Activated naive CD8-positive, alpha-beta T cell (primary cell): ENCODE results near the gene IL13.
"Not testable (repeated sequence)": the region's sequence is repeated elsewhere in the genome, so short reads cannot be mapped to it uniquely, and the experiment has no call there.

Experiments used
- H3K27ac Mint-ChIP-seq: one replicate; pipeline ENCODE4 v1.8.0; 2021; ENCODE audit warnings: mixed read lengths
- H3K27me3 Mint-ChIP-seq: one replicate; pipeline ENCODE4 v1.8.0; 2021; ENCODE audit warnings: mixed read lengths
- H3K36me3 Mint-ChIP-seq: one replicate; pipeline ENCODE4 v1.8.0; 2021; ENCODE audit warnings: mixed read lengths
- H3K4me1 Mint-ChIP-seq: one replicate; pipeline ENCODE4 v1.8.0; 2021; ENCODE audit warnings: low read depth, mixed read lengths
- H3K4me3 Mint-ChIP-seq: one replicate; pipeline ENCODE4 v1.8.0; 2021; ENCODE audit warnings: mild to moderate bottlenecking, mixed read lengths
- H3K9me3 Mint-ChIP-seq: one replicate; pipeline ENCODE4 v1.8.0; 2021; ENCODE audit warnings: low read depth, mixed read lengths

Gene IL13

DNA sequence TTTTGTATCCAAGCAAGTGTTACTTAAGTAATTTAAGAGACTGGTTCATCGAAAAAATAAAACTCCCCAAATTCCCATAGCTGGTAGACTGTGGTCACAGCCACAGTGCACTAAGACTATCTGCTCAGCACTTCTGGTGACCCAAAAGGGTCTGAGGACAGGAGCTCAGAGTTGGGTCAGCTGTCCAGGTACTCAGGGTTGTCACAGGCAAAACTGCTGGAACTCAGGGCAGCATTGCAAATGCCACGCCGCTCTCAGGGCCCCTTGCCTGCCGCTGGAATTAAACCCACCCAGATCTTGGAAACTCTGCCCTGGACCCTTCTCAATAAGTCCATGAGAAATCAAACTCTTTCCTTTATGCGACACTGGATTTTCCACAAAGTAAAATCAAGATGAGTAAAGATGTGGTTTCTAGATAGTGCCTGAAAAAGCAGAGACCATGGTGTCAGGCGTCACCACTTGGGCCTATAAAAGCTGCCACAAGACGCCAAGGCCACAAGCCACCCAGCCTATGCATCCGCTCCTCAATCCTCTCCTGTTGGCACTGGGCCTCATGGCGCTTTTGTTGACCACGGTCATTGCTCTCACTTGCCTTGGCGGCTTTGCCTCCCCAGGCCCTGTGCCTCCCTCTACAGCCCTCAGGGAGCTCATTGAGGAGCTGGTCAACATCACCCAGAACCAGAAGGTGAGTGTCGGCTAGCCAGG lies at the start of gene IL13:
TSS of gene IL13 (plus strand) at position 498 of the 705 bp plus-strand sequence. CDS start at position 512, 14 bp downstream.
- Mint-ChIP-seq H3K27me3 (peaks cover 19% of the 10 kb centered on the region), H3K4me1 (peaks cover 15% of the 10 kb centered on the region), H3K27ac (no peak within 1 kb of the TSS), H3K4me3 (peak within 1 kb of the TSS; percentile 69), H3K9me3 (no peaks in the 10 kb centered on the region), H3K36me3 (no peaks in the 10 kb centered on the region)

DNA sequence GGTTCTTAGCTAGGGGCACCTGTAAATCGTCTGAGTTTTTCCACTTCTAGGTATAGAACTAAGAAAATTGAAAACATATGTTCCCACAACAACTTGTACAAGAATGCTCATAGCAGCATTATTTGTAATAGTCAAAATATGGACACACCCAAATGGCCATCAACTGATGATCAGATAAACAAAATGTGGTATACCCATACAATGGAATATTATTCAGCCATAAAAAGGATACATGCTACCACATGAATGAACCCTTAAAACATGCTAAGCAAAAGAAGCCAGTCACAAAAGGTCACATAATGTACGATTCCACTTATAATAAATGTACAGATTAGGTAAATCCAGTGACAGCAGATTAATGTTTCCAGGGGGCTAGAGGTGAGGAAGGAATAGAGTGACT lies 46.0 kb upstream of the IL13 start:
- no peaks in the 10 kb centered on the region for H3K27me3 Mint-ChIP-seq
- H3K27ac Mint-ChIP-seq: no peak overlapping the region
- H3K4me3 Mint-ChIP-seq: no peak overlapping the region
- H3K9me3 Mint-ChIP-seq: no peaks in the 10 kb centered on the region
- no peaks in the 10 kb centered on the region for H3K4me1 Mint-ChIP-seq
- H3K36me3 Mint-ChIP-seq: peaks cover 20% of the 10 kb centered on the region

DNA sequence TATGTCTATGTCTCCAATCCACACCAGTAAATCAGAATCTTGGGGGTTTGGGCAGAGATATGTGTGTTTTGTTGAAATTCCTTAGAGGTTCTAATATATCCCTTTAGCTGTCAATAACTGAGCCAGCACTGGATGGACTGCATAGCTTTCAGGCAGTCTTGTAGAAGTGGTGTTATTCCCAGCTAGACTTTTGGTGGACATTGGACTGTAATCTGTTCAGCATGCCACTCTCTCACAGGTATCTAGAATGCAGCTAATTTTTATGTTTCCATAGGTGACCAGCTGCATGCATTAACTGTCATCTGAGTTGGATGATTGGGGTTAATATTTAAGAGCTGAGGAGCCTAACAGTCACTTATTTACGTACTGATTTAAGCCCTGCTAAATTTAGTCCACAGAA lies 45.1 kb upstream of the IL13 start:
- H3K36me3 Mint-ChIP-seq: peaks cover 23% of the 10 kb centered on the region

DNA sequence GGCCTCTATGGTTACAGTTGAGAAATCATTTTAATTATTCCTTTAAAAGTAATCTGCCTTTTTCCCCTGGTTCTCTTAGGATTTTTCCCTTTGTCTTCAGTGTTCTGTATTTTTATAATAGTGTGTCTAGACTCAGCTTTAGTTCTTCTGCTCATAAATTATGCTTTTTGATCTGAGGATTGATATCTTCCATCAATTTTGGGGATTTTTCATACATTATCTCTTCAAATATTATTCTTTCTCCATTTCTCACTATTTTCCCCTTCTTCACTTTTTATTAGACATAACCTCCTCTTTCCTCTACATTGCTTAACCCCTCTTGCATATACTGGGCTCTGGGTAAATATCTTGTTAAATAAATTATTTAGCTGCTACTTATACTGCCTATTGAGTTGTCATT lies 36.3 kb upstream of the IL13 start:
- H3K27me3 Mint-ChIP-seq: no peaks in the 10 kb centered on the region
- H3K9me3 Mint-ChIP-seq: no peaks in the 10 kb centered on the region
- H3K4me3 Mint-ChIP-seq: no peak overlapping the region
- H3K36me3 Mint-ChIP-seq: peaks cover 35% of the 10 kb centered on the region
- no peak overlapping the region for H3K27ac Mint-ChIP-seq
- H3K4me1 Mint-ChIP-seq: no peaks in the 10 kb centered on the region

More for the DNA sequence above, 45.1 kb upstream of the IL13 start:
- Mint-ChIP-seq H3K27me3 (no peaks in the 10 kb centered on the region), H3K4me1 (no peaks in the 10 kb centered on the region), H3K27ac (no peak overlapping the region), H3K9me3 (no peaks in the 10 kb centered on the region), H3K4me3 (no peak overlapping the region)

DNA sequence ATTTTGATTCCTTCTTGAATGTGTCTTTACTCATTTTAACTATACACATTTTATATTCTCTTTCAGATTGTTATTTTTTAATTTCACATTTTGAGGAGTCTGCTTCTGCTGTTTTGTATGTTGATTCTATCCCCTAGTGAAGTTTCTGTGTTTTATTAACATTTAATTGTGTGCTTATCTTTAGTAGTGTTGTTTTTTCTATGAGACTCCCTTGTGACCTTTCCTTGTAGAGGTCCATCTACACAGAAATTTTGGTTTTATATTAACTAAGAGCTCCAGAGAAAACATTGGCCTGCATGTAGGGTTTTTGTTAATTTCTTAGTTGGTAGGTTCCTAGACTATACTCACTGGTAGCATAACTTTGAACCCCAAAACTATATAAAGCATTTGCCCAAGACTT lies 35.4 kb upstream of the IL13 start:
- Mint-ChIP-seq H3K27ac (no peak overlapping the region), H3K4me3 (no peak overlapping the region)

DNA sequence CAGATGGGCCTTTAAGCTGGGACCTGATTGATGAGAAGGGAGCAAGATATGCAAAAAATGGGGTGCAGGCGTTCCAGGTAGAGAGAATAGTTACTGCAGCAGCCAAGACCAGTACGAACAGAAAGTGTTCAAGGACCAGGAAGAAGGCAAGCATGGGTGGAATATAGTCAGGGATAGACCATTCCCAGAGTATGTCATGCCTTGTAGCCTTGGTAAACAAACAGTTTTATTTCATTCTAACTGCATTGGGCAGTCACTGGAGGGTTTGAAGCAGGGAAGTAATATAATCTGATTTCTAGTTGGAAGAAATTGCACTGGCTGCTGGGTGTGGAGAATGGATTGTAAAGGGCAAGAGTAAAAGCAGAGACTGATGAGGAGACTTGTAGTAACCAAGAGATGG lies 30.5 kb upstream of the IL13 start:
- peaks cover 26% of the 10 kb centered on the region for H3K36me3 Mint-ChIP-seq
- H3K27me3 Mint-ChIP-seq: no peaks in the 10 kb centered on the region
- H3K27ac Mint-ChIP-seq: no peak overlapping the region

More for the DNA sequence above, 35.4 kb upstream of the IL13 start:
- Mint-ChIP-seq H3K27me3 (no peaks in the 10 kb centered on the region), H3K4me1 (no peaks in the 10 kb centered on the region), H3K36me3 (peaks cover 36% of the 10 kb centered on the region), H3K9me3 (no peaks in the 10 kb centered on the region)

DNA sequence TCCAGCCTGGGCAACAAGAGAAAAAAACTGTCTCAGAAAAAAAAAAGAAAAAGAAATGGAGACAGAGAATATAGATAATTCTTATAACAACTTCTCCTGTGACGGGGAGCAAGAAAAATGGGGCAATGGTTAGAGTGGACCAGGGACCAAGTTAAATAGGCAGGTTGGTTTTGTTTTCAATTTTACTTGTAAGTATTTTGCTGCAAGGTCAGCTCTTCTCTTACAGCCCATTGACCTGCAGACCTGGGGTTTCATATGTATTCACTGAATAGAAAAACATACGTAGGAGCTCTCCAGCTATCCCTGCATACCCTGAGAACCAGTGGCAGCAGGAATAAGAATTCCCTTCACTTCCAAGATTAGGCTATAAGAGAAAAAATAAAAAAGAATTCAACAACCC lies 29.2 kb upstream of the IL13 start:
- no peaks in the 10 kb centered on the region for H3K9me3 Mint-ChIP-seq
- peaks cover 2% of the 10 kb centered on the region for H3K4me1 Mint-ChIP-seq
- no peak overlapping the region for H3K4me3 Mint-ChIP-seq
- peaks cover 18% of the 10 kb centered on the region for H3K36me3 Mint-ChIP-seq
- no peaks in the 10 kb centered on the region for H3K27me3 Mint-ChIP-seq
- peak overlapping the region; percentile 18 for H3K27ac Mint-ChIP-seq

More for the DNA sequence above, 30.5 kb upstream of the IL13 start:
- no peaks in the 10 kb centered on the region for H3K9me3 Mint-ChIP-seq
- no peak overlapping the region for H3K4me3 Mint-ChIP-seq
- H3K4me1 Mint-ChIP-seq: peaks cover 2% of the 10 kb centered on the region

DNA sequence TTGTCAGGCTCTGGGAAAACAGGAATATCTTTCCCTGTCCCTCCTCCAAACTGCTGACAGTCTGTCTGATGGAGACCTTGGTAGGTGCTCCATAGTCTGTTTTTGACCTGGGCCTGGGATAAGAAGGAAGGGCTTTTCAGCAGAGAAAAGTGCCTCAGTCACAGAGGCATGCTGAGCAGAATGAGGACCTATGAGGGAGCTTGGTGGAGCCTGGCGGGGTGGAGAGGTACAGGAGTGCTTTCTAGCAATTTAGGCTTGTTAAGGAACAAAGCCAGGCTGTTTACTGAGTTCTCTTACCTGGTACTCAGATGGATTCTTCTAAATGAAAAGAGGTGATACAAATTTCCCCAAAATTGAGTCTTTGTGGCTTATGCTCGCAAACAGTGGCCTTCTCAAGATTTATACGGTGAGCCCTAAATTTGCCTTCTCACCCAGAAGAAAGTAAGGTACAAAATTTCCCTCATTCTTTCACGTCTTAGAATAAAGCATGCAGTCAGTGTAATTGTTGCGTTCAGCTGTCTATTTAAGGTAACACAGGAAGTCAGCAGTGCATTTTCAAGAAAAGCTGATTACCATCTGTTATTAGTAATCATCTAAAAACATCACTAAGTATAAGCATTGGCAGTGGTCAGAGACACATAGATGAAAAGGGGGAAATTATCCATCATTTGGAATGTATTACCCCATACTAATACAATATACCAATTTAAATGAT lies 28.6 kb upstream of the IL13 start:
- Mint-ChIP-seq H3K36me3 (peaks cover 15% of the 10 kb centered on the region), H3K27ac (peak overlapping the region; percentile 18), H3K4me3 (no peak overlapping the region), H3K9me3 (no peaks in the 10 kb centered on the region), H3K27me3 (no peaks in the 10 kb centered on the region), H3K4me1 (peaks cover 2% of the 10 kb centered on the region)

DNA sequence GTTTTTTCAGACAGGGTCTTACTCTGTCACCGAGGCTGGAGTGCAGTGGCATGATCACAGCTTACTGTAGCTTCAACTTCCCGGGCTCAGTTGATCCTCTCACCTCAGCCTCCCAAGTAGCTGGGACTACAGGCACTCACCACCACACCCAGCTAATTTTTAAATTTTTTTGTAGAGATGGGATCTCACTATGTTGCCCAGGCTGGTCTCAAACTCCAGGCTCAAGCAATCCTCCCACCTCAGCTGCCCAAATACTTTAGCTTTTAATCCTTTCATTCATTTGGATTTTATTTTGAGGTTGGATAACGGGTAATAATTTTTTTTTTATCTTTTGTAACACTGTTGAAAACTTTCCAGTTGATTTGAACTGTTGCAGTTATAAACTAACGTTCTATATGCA lies 24.4 kb upstream of the IL13 start:
- not testable (repeated sequence) for H3K9me3 Mint-ChIP-seq, H3K27ac Mint-ChIP-seq, H3K4me3 Mint-ChIP-seq, H3K27me3 Mint-ChIP-seq
- H3K4me1 Mint-ChIP-seq: peaks cover 14% of the 10 kb centered on the region
- H3K36me3 Mint-ChIP-seq: peaks cover 21% of the 10 kb centered on the region

DNA sequence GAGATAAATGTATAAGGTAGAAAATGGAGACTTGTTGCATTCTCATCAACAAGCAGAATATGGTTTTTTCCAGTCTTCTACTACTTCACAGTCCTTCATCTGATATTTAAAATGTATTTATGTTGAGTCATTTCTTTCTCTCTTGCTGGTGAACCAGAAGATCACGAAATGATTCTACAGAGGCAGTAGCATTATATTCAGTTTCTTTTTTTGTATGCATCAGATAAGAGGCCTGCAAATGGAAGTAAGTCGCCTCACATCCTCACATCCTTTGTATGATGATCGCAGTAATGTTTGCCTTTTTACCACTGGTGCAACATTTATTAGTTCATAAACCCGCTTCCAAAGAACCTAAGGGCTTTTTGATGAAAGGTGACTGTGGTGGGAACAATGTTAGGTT lies 22.1 kb upstream of the IL13 start:
- peak overlapping the region; percentile 79 for H3K27ac Mint-ChIP-seq
- no peaks in the 10 kb centered on the region for H3K27me3 Mint-ChIP-seq
- peaks cover 29% of the 10 kb centered on the region for H3K4me1 Mint-ChIP-seq
- H3K9me3 Mint-ChIP-seq: no peaks in the 10 kb centered on the region
- H3K36me3 Mint-ChIP-seq: peaks cover 20% of the 10 kb centered on the region
- no peak overlapping the region for H3K4me3 Mint-ChIP-seq

DNA sequence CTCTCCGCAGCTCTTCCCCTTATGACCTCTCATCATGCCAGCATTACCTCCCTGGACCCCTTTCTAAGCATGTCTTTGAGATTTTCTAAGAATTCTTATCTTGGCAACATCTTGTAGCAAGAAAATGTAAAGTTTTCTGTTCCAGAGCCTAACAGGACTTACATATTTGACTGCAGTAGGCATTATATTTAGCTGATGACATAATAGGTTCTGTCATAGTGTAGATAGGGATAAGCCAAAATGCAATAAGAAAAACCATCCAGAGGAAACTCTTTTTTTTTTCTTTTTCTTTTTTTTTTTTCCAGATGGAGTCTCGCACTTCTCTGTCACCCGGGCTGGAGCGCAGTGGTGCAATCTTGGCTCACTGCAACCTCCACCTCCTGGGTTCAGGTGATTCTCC lies 20.7 kb upstream of the IL13 start:
- no peak overlapping the region for H3K27ac Mint-ChIP-seq
- H3K36me3 Mint-ChIP-seq: peaks cover 21% of the 10 kb centered on the region
- no peaks in the 10 kb centered on the region for H3K27me3 Mint-ChIP-seq
- H3K4me1 Mint-ChIP-seq: peaks cover 39% of the 10 kb centered on the region
- H3K4me3 Mint-ChIP-seq: no peak overlapping the region
- H3K9me3 Mint-ChIP-seq: no peaks in the 10 kb centered on the region

DNA sequence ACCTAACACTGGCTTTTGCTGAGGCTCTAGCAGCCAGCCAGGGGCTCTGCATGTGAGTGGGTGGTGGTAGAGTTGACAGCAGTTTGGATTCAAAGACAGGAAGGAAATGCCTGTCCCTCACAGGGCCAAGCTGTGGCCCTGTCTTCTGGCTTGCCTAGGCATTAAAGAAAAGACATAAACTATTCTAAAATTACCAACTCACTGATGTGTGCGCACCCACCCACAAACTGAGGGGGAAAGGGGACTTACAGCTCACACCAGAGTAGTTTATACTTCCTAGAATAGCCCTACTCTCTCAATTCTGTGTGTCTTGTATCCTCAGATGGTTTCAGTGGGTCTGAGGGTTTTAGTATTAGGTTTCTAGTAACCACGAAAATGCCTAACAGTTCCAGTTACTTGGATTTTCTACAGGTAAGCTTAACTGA lies 18.3 kb upstream of the IL13 start:
- Mint-ChIP-seq H3K4me3 (no peak overlapping the region), H3K9me3 (no peaks in the 10 kb centered on the region), H3K27ac (peak overlapping the region; percentile 41), H3K36me3 (peaks cover 28% of the 10 kb centered on the region), H3K4me1 (peaks cover 47% of the 10 kb centered on the region), H3K27me3 (no peaks in the 10 kb centered on the region)

DNA sequence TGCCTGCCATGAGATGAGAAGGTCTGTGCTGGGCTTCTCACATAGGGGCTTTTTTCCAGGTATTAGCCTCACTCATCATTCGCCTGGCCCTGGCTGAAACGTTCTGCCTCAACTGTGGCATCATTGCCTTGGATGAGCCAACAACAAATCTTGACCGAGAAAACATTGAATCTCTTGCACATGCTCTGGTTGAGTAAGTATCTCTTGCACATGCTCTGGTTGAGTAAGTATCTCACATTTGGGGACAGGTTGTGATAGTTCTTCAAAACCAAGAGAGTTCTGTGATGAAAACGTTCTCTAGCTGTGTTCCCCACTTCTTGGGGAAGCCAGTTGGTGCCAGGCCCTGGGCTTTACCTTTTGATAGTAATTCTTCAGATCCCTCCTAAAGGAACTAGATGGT lies 17.4 kb upstream of the IL13 start:
- peaks cover 44% of the 10 kb centered on the region for H3K4me1 Mint-ChIP-seq
- peak overlapping the region; percentile 46 for H3K27ac Mint-ChIP-seq
- no peak overlapping the region for H3K4me3 Mint-ChIP-seq
- no peaks in the 10 kb centered on the region for H3K27me3 Mint-ChIP-seq
- no peaks in the 10 kb centered on the region for H3K9me3 Mint-ChIP-seq
- peaks cover 29% of the 10 kb centered on the region for H3K36me3 Mint-ChIP-seq

DNA sequence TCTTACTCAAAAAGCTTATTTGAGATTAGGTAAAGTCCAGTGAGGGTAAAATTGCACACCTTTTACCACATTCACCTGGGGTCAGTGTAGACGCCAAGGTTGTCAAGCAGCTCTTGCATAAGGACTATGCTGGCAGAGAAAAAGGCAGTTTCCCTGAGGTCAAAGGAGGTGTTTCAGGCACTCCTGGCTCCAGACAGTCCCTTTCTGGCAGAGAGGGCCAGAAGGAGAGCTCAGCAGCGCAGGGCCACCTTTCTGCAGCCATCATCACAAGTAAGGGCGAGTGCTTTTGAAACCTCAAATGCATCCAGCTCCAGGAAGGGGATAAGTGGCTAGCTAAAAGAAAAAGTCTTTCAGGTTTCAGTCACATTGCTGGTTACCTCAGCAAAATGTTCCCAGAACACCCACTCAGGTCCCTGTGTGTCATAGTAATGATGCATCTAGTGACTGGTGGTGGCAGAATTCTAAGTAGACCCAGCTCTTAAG lies 16.7 kb upstream of the IL13 start:
- Mint-ChIP-seq H3K9me3 (no peaks in the 10 kb centered on the region), H3K4me1 (peaks cover 39% of the 10 kb centered on the region), H3K36me3 (peaks cover 29% of the 10 kb centered on the region), H3K27ac (peak overlapping the region; percentile 72), H3K27me3 (no peaks in the 10 kb centered on the region), H3K4me3 (no peak overlapping the region)

DNA sequence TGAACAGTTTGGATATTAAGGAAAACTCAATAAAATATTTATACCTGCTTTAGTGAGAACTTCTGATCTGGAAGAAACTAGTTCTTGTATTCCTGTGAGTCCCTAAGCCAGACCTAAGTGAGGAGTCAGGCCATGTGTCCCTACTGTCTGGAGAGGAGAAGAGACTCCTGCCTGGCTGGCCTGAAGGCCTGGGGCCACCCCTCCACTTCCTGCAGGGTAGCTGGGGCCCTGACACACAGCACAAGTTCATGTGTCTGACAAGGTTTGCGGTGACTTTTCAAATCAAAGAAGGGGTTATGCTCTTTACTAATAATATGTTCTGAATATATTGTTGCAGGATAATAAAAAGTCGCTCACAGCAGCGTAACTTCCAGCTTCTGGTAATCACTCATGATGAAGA lies 16.1 kb upstream of the IL13 start:
- Mint-ChIP-seq H3K9me3 (no peaks in the 10 kb centered on the region), H3K27ac (peak overlapping the region; percentile 72), H3K27me3 (no peaks in the 10 kb centered on the region), H3K36me3 (peaks cover 29% of the 10 kb centered on the region), H3K4me3 (no peak overlapping the region), H3K4me1 (peaks cover 39% of the 10 kb centered on the region)
